Smooth muscle cell (in vitro differentiated cells): ENCODE data around the gene THAP5. TPM values are rescaled to one million over a fixed set of nuclear protein-coding genes. Genes with fewer than 3 reads are reported as not detected.

Source experiments
- DNase-seq: peaks from one replicate; lab custom pipeline; 2025; ENCODE audit not compliant: unreplicated experiment; lab: John Stamatoyannopoulos, UW
- H2AFZ ChIP-seq: fragments of 200-600 bp; sonication (generic); 2 replicates; pipeline ENCODE4 v1.6.0; 2016; ENCODE audit warnings: antibody characterized with exemption, low read depth, mild to moderate bottlenecking
- H3F3A ChIP-seq: fragments of 200-600 bp; sonication (generic); 2 replicates; pipeline ENCODE4 v1.6.0; 2017; ENCODE audit warnings: antibody characterized with exemption, low read depth
- H3K27ac ChIP-seq: fragments of 200-600 bp; sonication (generic); 2 replicates; pipeline ENCODE4 v1.5.1; 2016; ENCODE audit warnings: low read depth, mild to moderate bottlenecking
- H3K27me3 ChIP-seq: fragments of 200-600 bp; sonication (generic); 2 replicates; pipeline ENCODE4 v1.6.1; 2016; ENCODE audit warnings: low read depth, mild to moderate bottlenecking
- H3K36me3 ChIP-seq: fragments of 200-600 bp; sonication (generic); 2 replicates; pipeline ENCODE4 v1.5.1; 2016; ENCODE audit warnings: low read depth
- H3K4me1 ChIP-seq: fragments of 200-600 bp; sonication (generic); 2 replicates; pipeline ENCODE4 v1.5.1; 2016; ENCODE audit warnings: low read depth
- H3K4me2 ChIP-seq: fragments of 200-600 bp; sonication (generic); 2 replicates; pipeline ENCODE4 v1.6.0; 2016; ENCODE audit warnings: mild to moderate bottlenecking
- H3K4me3 ChIP-seq: fragments of 200-600 bp; sonication (generic); 2 replicates; pipeline ENCODE4 v1.5.1; 2016; ENCODE audit warnings: mild to moderate bottlenecking
- H3K79me2 ChIP-seq: fragments of 200-600 bp; sonication (generic); 2 replicates; pipeline ENCODE4 v1.6.0; 2016; ENCODE audit warnings: low read depth, mild to moderate bottlenecking
- H3K9ac ChIP-seq: fragments of 200-600 bp; sonication (generic); 2 replicates; pipeline ENCODE4 v1.6.0; 2016; ENCODE audit warnings: low read depth
- H3K9me3 ChIP-seq: fragments of 200-600 bp; sonication (generic); replicated peaks from 2 replicates; pipeline ENCODE4 v1.5.1; 2016; ENCODE audit warnings: low read depth
- H4K20me1 ChIP-seq: fragments of 200-600 bp; sonication (generic); 2 replicates; pipeline ENCODE4 v1.6.0; 2016; ENCODE audit warnings: low read depth
- CTCF ChIP-seq: fragments of 200-600 bp; sonication (generic); IDR thresholded peaks from 2 replicates; pipeline ENCODE4 v1.5.1; 2017; ENCODE audit warnings: borderline replicate concordance, mild to moderate bottlenecking, antibody characterized with exemption; ENCODE audit not compliant: insufficient read depth, poor library complexity, severe bottlenecking
- WGBS: methylation state at CpG from one replicate; pipeline ENCODE4 v1.1.7; 2016; ENCODE audit warnings: low lambda C conversion rate; 5-methylcytosine and 5-hydroxymethylcytosine counted together
- polyA plus RNA-seq: library from polyadenylated mRNA; unstranded; fragments of >200 nt; fragmentation: Nextera tagmentation; extraction: Ambion mirVana; gene quantifications from 2 replicates; pipeline ENCODE4 v1.2.1, GENCODE V29; 2016
- total RNA-seq: library from RNA; depleted of rRNA; stranded (reverse); fragments of >200 nt; gene quantifications from 2 replicates; pipeline ENCODE4 v1.2.3, GENCODE V29; 2014

The THAP5 gene
- total and polyA plus RNA-seq, 2 experiments from 2014 or later: 9.4 to 45.0 TPM

- Histone ChIP-seq H3K4me2 (no peak overlapping the region), H4K20me1 (no peaks in the 10 kb centered on the region), H3K9ac (no peak overlapping the region), H2AFZ (no peak overlapping the region), H3K4me3 (no peak overlapping the region), H3K27me3 (no peaks in the 10 kb centered on the region), H3K79me2 (no peaks in the 10 kb centered on the region), H3K4me1 (no peaks in the 10 kb centered on the region), H3K36me3 (no peaks in the 10 kb centered on the region), H3K9me3 (no peaks in the 10 kb centered on the region), H3F3A (no peaks in the 10 kb centered on the region), H3K27ac (no peak overlapping the region)
- no peak for DNase-seq
- 76% methylated on average over 3 of the region's 3 CpGs for WGBS
- TF ChIP-seq CTCF: no peak
Measured at GRCh38 chr7:108592646-108593201, 23.2 kb upstream of the THAP5 start.

DNA sequence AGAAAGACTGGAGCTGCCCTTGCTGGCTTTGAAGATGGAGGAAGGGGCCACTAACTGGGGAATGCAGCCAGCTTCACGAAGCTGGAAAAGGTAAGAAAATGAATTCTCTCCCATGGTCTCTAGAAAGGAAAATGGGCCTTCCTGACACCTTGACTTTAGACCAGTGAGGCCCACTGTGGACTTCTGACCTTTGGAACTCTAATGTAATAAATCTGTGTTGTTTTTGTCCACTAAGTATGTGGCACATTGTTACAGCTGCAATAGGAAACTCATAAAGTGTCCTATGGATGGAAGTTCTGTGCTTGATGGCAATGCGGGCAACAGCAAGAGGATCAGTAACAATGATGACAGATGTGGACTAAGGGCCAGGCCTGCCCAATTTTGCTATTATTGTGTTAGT lies 21.1 kb upstream of the THAP5 start:
- Histone ChIP-seq H3K79me2 (no peaks in the 10 kb centered on the region), H3K36me3 (no peaks in the 10 kb centered on the region), H3K4me1 (no peaks in the 10 kb centered on the region), H3K9me3 (no peaks in the 10 kb centered on the region), H3K27me3 (no peaks in the 10 kb centered on the region), H3K27ac (no peak overlapping the region), H3K4me2 (no peak overlapping the region), H4K20me1 (no peaks in the 10 kb centered on the region), H3K4me3 (no peak overlapping the region), H3K9ac (no peak overlapping the region), H3F3A (no peaks in the 10 kb centered on the region), H2AFZ (no peak overlapping the region)
- WGBS: 94% methylated on average over 2 of the region's 2 CpGs
- DNase-seq: no peak
- no peak for TF ChIP-seq CTCF

DNA sequence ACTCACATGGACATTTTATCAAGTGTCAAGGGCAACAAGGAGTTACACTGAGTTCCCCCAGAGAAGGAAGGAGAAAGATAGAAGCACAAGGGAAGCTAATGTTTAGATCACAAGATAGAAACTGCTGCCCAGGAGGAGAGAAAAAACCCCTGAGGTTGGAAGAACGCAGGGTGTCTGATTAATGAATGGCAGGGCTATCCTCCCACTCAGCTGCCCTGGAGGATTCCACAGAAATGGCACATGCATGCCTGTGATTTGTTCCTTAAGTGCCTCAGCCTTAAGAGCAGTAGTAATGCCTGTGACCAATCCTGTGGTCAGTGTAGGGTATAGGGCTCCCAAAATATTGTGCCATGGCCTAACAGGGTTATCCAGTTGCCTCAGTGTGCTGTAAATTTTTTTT lies 20.4 kb upstream of the THAP5 start:
- H3K36me3 ChIP-seq: no peaks in the 10 kb centered on the region
- no peaks in the 10 kb centered on the region for H3K4me1 ChIP-seq
- H3K4me3 ChIP-seq: no peak overlapping the region
- no peak overlapping the region for H2AFZ ChIP-seq
- no peak for DNase-seq
- TF ChIP-seq CTCF: no peak
- no peak overlapping the region for H3K4me2 ChIP-seq
- no peak overlapping the region for H3K9ac ChIP-seq
- no peaks in the 10 kb centered on the region for H3K27me3 ChIP-seq
- H3K79me2 ChIP-seq: no peaks in the 10 kb centered on the region
- no peaks in the 10 kb centered on the region for H3K9me3 ChIP-seq
- H4K20me1 ChIP-seq: no peaks in the 10 kb centered on the region
- H3F3A ChIP-seq: no peaks in the 10 kb centered on the region
- H3K27ac ChIP-seq: no peak overlapping the region
- WGBS: 33% methylated on average over 1 of the region's 1 CpG

DNA sequence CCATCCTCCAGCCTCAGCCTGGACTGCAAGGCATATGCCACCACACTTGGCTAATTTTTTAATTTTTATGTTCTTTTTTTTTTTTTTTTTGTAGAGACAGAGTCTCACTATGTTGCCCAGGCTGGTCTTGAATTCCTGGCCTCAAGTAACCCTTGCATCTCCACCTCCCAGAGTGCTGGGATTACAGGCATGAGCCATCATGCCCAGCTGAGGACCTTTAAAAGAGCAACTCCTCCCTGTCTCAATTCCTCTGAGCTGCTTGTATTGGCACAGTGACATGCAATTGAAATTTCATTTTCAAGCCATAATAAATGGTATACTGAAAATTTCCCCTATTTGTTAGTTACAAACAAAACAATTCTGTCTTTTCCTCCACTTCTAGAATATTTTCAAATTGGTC lies 19.7 kb upstream of the THAP5 start:
- Histone ChIP-seq H3K27ac (no peak overlapping the region), H3K4me3 (no peak overlapping the region), H4K20me1 (no peaks in the 10 kb centered on the region), H2AFZ (no peak overlapping the region), H3K27me3 (no peaks in the 10 kb centered on the region), H3K79me2 (no peaks in the 10 kb centered on the region), H3K9ac (no peak overlapping the region), H3F3A (no peaks in the 10 kb centered on the region), H3K36me3 (no peaks in the 10 kb centered on the region), H3K9me3 (no peaks in the 10 kb centered on the region), H3K4me1 (no peaks in the 10 kb centered on the region), H3K4me2 (no peak overlapping the region)
- DNase-seq: no peak
- no peak for TF ChIP-seq CTCF
